Measurements from ENCODE around the gene SLC38A11. TPM values are rescaled to one million over a fixed set of nuclear protein-coding genes. Genes with fewer than 3 reads are reported as not detected.

Gene SLC38A11
- total RNA-seq, 1 experiment from 2014 or later = not detected

GRCh38 chr2:164969909-164970690, 14.8 kb upstream of the SLC38A11 start:
- H3K27me3 Mint-ChIP-seq (ENCODE audit: insufficient read depth, unreplicated experiment) = no peaks in the 10 kb centered on the region
- H3K4me1 Mint-ChIP-seq (ENCODE audit: insufficient read depth, unreplicated experiment) = peaks cover 20% of the 10 kb centered on the region
- DNase-seq (ENCODE audit: unreplicated experiment) = no peak
- intact Hi-C loops (cut with micrococcal nuclease) = loop anchor here (5.0 kb wide), 1 partner anchor 128 kb away; the partner anchor contains the start of gene COBLL1
- no peak overlapping the region for H3K27ac Mint-ChIP-seq (ENCODE audit: low read depth, unreplicated experiment)
- TF ChIP-seq CTCF (IDR thresholded peaks at IDR 0.05; ENCODE audit: unreplicated experiment) = no peak
- no TSS peak for BruUV-seq (replicated peaks)
- H3K9me3 Mint-ChIP-seq (ENCODE audit: unreplicated experiment) = no peaks in the 10 kb centered on the region
- CTCF ChIA-PET = interaction anchor here (1.1 kb wide), 1 partner anchor 23 kb away, joined by 5 read pairs; no protein-coding TSS in a partner anchor
- no peak overlapping the region for H3K4me3 Mint-ChIP-seq (ENCODE audit: unreplicated experiment)
- POLR2A ChIA-PET = no interaction called here
- no peaks in the 10 kb centered on the region for H3K36me3 Mint-ChIP-seq (ENCODE audit: insufficient read depth, unreplicated experiment)

GRCh38 chr2:164967781-164968228, 12.5 kb upstream of the SLC38A11 start:
- TF ChIP-seq CTCF (IDR thresholded peaks at IDR 0.05; ENCODE audit: unreplicated experiment) = no peak
- Mint-ChIP-seq H3K9me3 (ENCODE audit: unreplicated experiment) (no peaks in the 10 kb centered on the region), H3K27ac (ENCODE audit: low read depth, unreplicated experiment) (peak overlapping the region; percentile 65), H3K36me3 (ENCODE audit: insufficient read depth, unreplicated experiment) (no peaks in the 10 kb centered on the region), H3K27me3 (ENCODE audit: insufficient read depth, unreplicated experiment) (no peaks in the 10 kb centered on the region), H3K4me3 (ENCODE audit: unreplicated experiment) (no peak overlapping the region), H3K4me1 (ENCODE audit: insufficient read depth, unreplicated experiment) (peaks cover 14% of the 10 kb centered on the region)
- ChIA-PET CTCF (interaction anchor here (0.7 to 1.0 kb wide), 3 partner anchors 26 to 126 kb away, joined by 3 read pairs; partner anchors contain the start of gene COBLL1), POLR2A (interaction anchor here (0.7 to 1.5 kb wide), 3 partner anchors 12 to 48 kb away, joined by 3 to 4 read pairs (median 4); no protein-coding TSS in a partner anchor)
- peak; percentile 77 for DNase-seq (ENCODE audit: unreplicated experiment)
- intact Hi-C loops (cut with micrococcal nuclease) = loop anchor here (5.0 kb wide), 1 partner anchor 126 kb away; the partner anchor contains the start of gene COBLL1
- BruUV-seq (replicated peaks) = no TSS peak

GRCh38 chr2:164967361-164967760, 12.0 kb upstream of the SLC38A11 start:
- CTCF ChIA-PET = interaction anchor here (0.7 to 1.0 kb wide), 3 partner anchors 26 to 125 kb away, joined by 3 read pairs; partner anchors contain the start of gene COBLL1
- Mint-ChIP-seq H3K36me3 (ENCODE audit: insufficient read depth, unreplicated experiment) (no peaks in the 10 kb centered on the region), H3K27ac (ENCODE audit: low read depth, unreplicated experiment) (peak overlapping the region; percentile 65), H3K4me1 (ENCODE audit: insufficient read depth, unreplicated experiment) (peaks cover 14% of the 10 kb centered on the region), H3K9me3 (ENCODE audit: unreplicated experiment) (no peaks in the 10 kb centered on the region), H3K4me3 (ENCODE audit: unreplicated experiment) (no peak overlapping the region), H3K27me3 (ENCODE audit: insufficient read depth, unreplicated experiment) (no peaks in the 10 kb centered on the region)
- no TSS peak for BruUV-seq (replicated peaks)
- intact Hi-C loops (cut with micrococcal nuclease) = loop anchor here (5.0 kb wide), 1 partner anchor 125 kb away; the partner anchor contains the start of gene COBLL1
- POLR2A ChIA-PET = interaction anchor here (0.7 to 1.5 kb wide), 3 partner anchors 12 to 47 kb away, joined by 3 to 4 read pairs (median 4); no protein-coding TSS in a partner anchor
- no peak for DNase-seq (ENCODE audit: unreplicated experiment)
- no peak for TF ChIP-seq CTCF (IDR thresholded peaks at IDR 0.05; ENCODE audit: unreplicated experiment)

- H3K9me3 Mint-ChIP-seq (ENCODE audit: unreplicated experiment) = no peaks in the 10 kb centered on the region
- peaks cover 14% of the 10 kb centered on the region for H3K4me1 Mint-ChIP-seq (ENCODE audit: insufficient read depth, unreplicated experiment)
- no TSS peak for BruUV-seq (replicated peaks)
- no peak overlapping the region for H3K4me3 Mint-ChIP-seq (ENCODE audit: unreplicated experiment)
- POLR2A ChIA-PET = no interaction called here
- intact Hi-C loops (cut with micrococcal nuclease) = loop anchor here (5.0 kb wide), 1 partner anchor 122 kb away; the partner anchor contains the start of gene COBLL1
- H3K36me3 Mint-ChIP-seq (ENCODE audit: insufficient read depth, unreplicated experiment) = no peaks in the 10 kb centered on the region
- CTCF ChIA-PET = interaction anchor here (0.5 kb wide), 1 partner anchor 248 kb away, joined by 4 read pairs; no protein-coding TSS in a partner anchor
- H3K27ac Mint-ChIP-seq (ENCODE audit: low read depth, unreplicated experiment) = no peak overlapping the region
- no peaks in the 10 kb centered on the region for H3K27me3 Mint-ChIP-seq (ENCODE audit: insufficient read depth, unreplicated experiment)
- TF ChIP-seq CTCF (IDR thresholded peaks at IDR 0.05; ENCODE audit: unreplicated experiment) = no peak
- no peak for DNase-seq (ENCODE audit: unreplicated experiment)
Measured at GRCh38 chr2:164964700-164965099, 9.4 kb upstream of the SLC38A11 start.

Data from MCF 10A (cell line).